ENCODE results near the gene HDAC4.

The HDAC4 gene

DNA sequence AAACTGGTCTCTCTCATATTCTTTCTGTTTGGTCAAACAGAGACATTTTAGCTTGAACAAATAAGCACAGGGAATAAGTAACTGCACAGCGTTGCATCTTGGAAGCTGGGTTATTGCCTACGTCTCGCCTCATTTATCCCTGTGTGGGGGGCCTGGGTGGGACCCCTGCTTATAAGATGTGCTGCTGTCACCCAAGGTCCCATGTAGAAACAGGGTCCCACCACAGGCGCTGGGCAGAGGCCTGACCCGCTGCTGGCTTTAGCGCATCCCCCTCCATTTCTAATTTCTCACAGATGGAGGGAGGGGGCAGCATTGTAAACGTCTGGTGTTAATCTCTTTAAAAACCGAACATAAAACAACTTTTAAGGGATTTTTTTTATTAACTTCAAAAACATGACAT is 207.8 kb downstream of the HDAC4 start:
- Histone ChIP-seq H3K9ac (ENCODE audit: low read depth, low read length) (no peak overlapping the region), H3K4me1 (ENCODE audit: insufficient read depth, low read length) (no peaks in the 10 kb centered on the region), H3K27ac (ENCODE audit: low read depth, low read length) (no peak overlapping the region), H3K27me3 (ENCODE audit: insufficient read depth, low read length) (no peaks in the 10 kb centered on the region), H3K4me3 (ENCODE audit: low read length) (no peak overlapping the region), H3K36me3 (ENCODE audit: insufficient read depth, low read length) (peaks cover 18% of the 10 kb centered on the region), H3K9me3 (ENCODE audit: insufficient read depth, low read depth, low read length) (peaks cover 8% of the 10 kb centered on the region)
- 97% methylated on average over 8 of the region's 8 CpGs for WGBS

DNA sequence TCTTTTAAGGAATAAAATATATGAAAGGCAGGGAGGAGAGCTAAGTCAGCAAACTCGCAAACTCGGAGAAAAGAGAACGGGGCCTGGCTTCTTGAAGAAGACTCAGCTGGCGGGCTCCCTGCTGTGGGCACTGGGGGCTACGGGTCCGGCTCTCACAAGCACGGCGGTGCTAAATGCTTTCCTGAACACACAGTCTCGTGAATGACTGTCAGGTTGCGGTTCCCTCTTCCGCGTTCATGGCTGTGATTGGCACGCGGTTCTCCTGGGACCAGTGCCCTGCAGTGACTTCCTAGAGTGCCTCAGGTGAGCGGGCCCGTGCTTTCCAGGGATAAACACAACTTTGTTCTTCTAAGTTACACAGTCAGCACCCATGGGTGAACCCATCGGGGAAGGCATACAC is 208.4 kb downstream of the HDAC4 start:
- Histone ChIP-seq H3K27ac (ENCODE audit: low read depth, low read length) (no peak overlapping the region), H3K27me3 (ENCODE audit: insufficient read depth, low read length) (no peaks in the 10 kb centered on the region), H3K4me1 (ENCODE audit: insufficient read depth, low read length) (no peaks in the 10 kb centered on the region), H3K4me3 (ENCODE audit: low read length) (no peak overlapping the region), H3K9ac (ENCODE audit: low read depth, low read length) (no peak overlapping the region), H3K36me3 (ENCODE audit: insufficient read depth, low read length) (peaks cover 23% of the 10 kb centered on the region), H3K9me3 (ENCODE audit: insufficient read depth, low read depth, low read length) (peaks cover 8% of the 10 kb centered on the region)
- WGBS = 88% methylated on average over 17 of the region's 17 CpGs

DNA sequence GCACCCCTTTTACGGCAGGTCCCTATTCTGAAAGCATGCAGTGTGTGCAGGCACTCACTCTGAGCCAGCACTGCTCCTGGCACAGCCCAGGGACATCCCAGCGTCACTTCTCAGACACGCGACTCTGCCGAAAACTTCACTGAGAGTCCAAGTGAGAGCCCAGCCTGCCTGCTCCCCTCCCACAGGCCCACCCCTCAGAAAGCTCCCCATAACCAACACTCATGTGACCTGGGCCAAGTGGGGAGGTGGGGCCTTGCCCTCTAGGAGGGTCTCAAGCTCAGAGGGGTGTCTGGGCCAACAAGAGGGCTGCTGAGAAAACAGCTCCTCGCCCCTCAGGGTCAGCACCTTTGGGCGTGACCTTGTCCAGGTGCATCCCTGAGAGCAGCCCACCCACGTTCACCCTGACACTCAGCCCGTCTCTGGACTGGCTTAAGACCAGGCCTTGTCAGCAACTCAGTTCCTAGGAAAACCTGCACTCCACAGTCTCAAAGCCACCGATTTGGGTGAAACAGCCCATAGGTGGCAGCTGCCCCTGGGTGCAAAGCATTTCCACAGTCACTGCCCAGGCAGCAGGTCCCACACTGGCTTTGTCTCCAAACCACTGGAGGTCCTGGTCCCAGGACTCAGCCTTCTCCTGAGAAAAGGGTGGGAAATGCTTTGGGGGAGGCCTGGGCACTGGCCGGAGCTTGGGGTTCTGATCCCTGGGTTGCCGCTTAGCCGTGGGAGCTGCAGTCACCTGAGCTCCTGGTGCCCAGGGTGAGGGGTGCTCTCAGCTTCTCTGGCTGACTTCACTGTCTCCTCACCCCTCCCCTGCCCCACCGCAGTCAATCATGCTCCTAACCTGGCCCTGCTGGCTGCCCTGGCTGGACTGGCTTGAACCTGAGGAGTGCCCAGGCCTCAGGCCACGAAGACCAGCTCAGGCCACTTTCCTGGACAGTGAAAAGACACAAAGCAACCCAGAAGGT is 209.6 kb downstream of the HDAC4 start:
- H3K27me3 ChIP-seq (ENCODE audit: insufficient read depth, low read length) = no peaks in the 10 kb centered on the region
- 94% methylated on average over 15 of the region's 15 CpGs for WGBS
- H3K36me3 ChIP-seq (ENCODE audit: insufficient read depth, low read length) = peaks cover 32% of the 10 kb centered on the region
- H3K4me3 ChIP-seq (ENCODE audit: low read length) = no peak overlapping the region
- H3K9me3 ChIP-seq (ENCODE audit: insufficient read depth, low read depth, low read length) = peaks cover 8% of the 10 kb centered on the region
- no peaks in the 10 kb centered on the region for H3K4me1 ChIP-seq (ENCODE audit: insufficient read depth, low read length)
- H3K27ac ChIP-seq (ENCODE audit: low read depth, low read length) = no peak overlapping the region
- no peak overlapping the region for H3K9ac ChIP-seq (ENCODE audit: low read depth, low read length)

DNA sequence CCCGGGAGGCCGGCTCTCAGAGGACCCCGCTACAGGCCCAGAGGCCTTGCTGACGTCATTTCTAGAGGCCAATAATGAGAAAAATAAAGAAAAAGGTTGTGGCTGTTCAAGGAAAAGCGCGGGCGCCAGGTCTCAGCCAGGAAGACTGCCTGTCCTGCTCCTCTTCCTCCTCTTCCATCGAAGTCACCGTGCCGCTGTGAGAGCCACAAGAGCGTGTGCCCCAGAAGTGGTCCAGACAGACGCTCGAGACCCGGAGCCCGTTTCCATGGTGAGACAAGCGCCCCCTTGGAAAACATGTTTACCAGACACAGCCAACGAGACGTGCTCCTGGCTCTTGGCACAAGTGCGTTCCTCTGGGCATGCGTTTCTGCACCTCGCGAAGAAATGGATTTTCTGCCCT is 210.5 kb downstream of the HDAC4 start:
- H3K4me3 ChIP-seq (ENCODE audit: low read length) = no peak overlapping the region
- no peak overlapping the region for H3K27ac ChIP-seq (ENCODE audit: low read depth, low read length)
- H3K4me1 ChIP-seq (ENCODE audit: insufficient read depth, low read length) = no peaks in the 10 kb centered on the region
- peaks cover 32% of the 10 kb centered on the region for H3K36me3 ChIP-seq (ENCODE audit: insufficient read depth, low read length)
- H3K27me3 ChIP-seq (ENCODE audit: insufficient read depth, low read length) = no peaks in the 10 kb centered on the region
- 97% methylated on average over 22 of the region's 22 CpGs for WGBS
- H3K9ac ChIP-seq (ENCODE audit: low read depth, low read length) = no peak overlapping the region
- H3K9me3 ChIP-seq (ENCODE audit: insufficient read depth, low read depth, low read length) = peaks cover 8% of the 10 kb centered on the region

DNA sequence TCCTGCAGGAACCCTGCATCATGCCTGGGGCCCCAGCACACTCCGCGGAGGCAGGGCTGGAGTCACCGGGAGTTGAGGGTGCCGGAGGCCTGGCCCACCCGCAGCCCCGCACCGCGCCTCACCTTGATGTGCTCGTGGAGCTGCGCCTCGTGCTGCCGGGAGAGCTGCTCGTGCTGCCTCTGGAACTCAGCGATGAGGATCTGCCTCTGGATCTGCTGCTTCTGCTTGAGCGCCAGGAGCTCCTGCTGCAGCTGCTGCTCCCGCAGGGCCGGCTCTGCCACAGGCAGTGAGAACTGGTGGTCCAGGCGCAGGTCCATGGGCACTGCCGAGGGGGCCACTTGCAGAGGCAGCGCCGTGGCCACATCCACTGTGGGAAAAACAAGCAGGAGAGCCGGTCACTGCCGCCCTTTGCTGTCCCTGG is 211.1 kb downstream of the HDAC4 start:
- H3K27me3 ChIP-seq (ENCODE audit: insufficient read depth, low read length) = no peaks in the 10 kb centered on the region
- no peaks in the 10 kb centered on the region for H3K4me1 ChIP-seq (ENCODE audit: insufficient read depth, low read length)
- no peak overlapping the region for H3K9ac ChIP-seq (ENCODE audit: low read depth, low read length)
- WGBS = 96% methylated on average over 23 of the region's 23 CpGs
- H3K4me3 ChIP-seq (ENCODE audit: low read length) = no peak overlapping the region
- H3K36me3 ChIP-seq (ENCODE audit: insufficient read depth, low read length) = peaks cover 32% of the 10 kb centered on the region
- H3K27ac ChIP-seq (ENCODE audit: low read depth, low read length) = no peak overlapping the region
- peaks cover 8% of the 10 kb centered on the region for H3K9me3 ChIP-seq (ENCODE audit: insufficient read depth, low read depth, low read length)

DNA sequence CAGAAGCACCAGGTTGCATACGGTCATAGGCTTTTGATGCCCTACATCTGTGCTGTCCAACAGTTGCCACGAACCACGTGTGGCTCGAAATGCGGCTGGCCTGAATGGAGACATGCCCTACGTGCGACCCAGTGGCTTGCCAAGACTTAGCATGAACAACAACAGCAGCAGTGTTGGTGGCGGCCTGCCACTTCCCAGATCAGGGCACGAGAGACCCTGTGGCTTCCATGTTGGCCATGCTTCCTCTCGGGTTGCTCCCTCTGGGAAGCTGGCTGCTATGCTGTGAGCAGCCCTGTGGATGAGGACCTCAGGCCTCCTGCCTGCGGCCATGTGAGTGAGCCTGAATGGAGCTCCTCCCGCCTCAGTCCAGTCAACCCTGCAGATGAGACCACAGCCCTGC is 212.3 kb downstream of the HDAC4 start:
- H3K4me1 ChIP-seq (ENCODE audit: insufficient read depth, low read length) = no peaks in the 10 kb centered on the region
- H3K9me3 ChIP-seq (ENCODE audit: insufficient read depth, low read depth, low read length) = peaks cover 8% of the 10 kb centered on the region
- no peak overlapping the region for H3K9ac ChIP-seq (ENCODE audit: low read depth, low read length)
- no peak overlapping the region for H3K4me3 ChIP-seq (ENCODE audit: low read length)
- H3K36me3 ChIP-seq (ENCODE audit: insufficient read depth, low read length) = peaks cover 32% of the 10 kb centered on the region
- H3K27ac ChIP-seq (ENCODE audit: low read depth, low read length) = no peak overlapping the region
- H3K27me3 ChIP-seq (ENCODE audit: insufficient read depth, low read length) = no peaks in the 10 kb centered on the region
- 97% methylated on average over 12 of the region's 12 CpGs for WGBS

DNA sequence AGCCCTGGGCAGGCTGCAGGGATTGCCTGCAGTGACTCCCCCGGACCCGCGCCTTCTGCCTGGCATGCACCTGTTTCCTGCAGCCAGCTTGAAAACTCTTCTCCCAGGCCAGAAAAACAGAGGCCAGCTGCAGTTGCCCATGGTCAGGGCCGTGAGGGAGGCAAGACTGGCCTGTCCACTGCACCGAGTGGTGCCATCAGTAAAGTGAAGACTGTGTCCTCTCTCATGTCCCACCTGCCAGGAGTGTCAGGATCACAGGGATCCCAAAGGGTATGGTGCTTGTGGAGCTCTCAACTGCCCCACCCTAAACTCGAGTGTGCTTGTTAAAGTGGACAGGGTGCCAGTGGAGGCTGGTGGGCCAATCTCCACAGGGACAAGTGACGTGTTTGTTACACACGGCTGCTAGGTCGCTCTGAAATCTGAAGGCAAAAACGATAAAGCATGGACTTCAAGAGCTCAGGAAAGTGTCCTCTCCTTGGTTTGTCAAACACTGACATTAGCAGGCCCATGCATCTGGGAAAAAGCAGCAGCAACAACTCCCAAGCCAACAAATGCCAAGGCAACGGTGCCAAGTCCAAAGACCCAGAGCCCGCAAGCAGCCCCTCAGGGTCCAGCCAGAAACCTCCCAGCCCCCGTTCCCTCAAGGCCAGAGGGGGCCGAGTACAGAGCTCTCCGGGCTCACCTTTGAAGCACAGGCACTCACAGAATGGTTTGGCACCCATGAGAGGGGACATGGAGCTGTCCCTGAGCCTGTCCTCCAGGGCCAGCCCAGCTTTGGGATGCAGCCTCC is 213.2 kb downstream of the HDAC4 start:
- no peaks in the 10 kb centered on the region for H3K27me3 ChIP-seq (ENCODE audit: insufficient read depth, low read length)
- H3K9me3 ChIP-seq (ENCODE audit: insufficient read depth, low read depth, low read length) = peaks cover 8% of the 10 kb centered on the region
- H3K4me3 ChIP-seq (ENCODE audit: low read length) = no peak overlapping the region
- peaks cover 32% of the 10 kb centered on the region for H3K36me3 ChIP-seq (ENCODE audit: insufficient read depth, low read length)
- 93% methylated on average over 15 of the region's 15 CpGs for WGBS
- no peak overlapping the region for H3K9ac ChIP-seq (ENCODE audit: low read depth, low read length)
- H3K27ac ChIP-seq (ENCODE audit: low read depth, low read length) = no peak overlapping the region
- no peaks in the 10 kb centered on the region for H3K4me1 ChIP-seq (ENCODE audit: insufficient read depth, low read length)

DNA sequence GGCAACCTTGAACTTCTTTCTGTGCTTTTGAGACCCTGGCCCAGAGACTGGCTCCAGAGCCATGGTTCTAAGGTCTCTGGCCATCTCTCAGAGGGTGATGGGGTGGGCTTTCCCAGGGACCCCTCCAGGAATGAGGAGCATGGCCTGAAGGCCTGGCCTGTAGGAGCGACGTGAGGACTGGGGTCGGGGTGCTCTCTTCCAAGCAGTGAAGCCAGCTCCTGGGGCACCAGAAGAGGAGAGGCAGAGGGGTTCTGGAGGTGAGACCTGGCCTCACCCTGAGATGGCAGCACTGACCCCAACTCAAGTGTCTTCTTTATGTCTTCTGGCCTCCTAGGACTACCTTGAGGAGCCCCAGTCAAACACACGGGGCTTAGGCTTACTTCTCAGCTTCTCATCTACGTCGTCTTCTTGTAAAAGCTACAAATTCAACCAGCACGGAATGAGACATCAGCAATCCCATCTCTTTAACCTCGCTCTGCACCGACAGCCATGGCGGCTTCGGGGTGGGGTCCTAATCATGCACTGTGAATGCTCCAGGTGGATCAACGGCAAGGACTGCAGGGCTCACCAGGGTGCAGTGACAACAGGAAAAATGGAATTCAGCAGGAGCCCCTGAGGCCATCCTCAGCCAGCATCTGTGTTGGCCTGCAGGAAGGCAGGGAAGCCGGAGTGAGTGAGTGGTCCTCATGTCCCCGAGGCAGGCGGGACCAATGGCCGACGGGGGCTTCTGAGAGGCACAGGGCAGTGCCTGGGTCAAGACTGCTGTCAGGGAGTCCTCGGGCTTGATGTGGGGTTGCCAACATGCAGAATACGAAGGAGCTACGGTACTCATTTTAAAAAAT is 214.1 kb downstream of the HDAC4 start:
- Histone ChIP-seq H3K27me3 (ENCODE audit: insufficient read depth, low read length) (no peaks in the 10 kb centered on the region), H3K9me3 (ENCODE audit: insufficient read depth, low read depth, low read length) (peaks cover 8% of the 10 kb centered on the region), H3K4me1 (ENCODE audit: insufficient read depth, low read length) (peaks cover 3% of the 10 kb centered on the region; the same call in 1 of the 2 replicates), H3K27ac (ENCODE audit: low read depth, low read length) (no peak overlapping the region), H3K9ac (ENCODE audit: low read depth, low read length) (no peak overlapping the region), H3K4me3 (ENCODE audit: low read length) (no peak overlapping the region), H3K36me3 (ENCODE audit: insufficient read depth, low read length) (peaks cover 32% of the 10 kb centered on the region)
- WGBS = 97% methylated on average over 20 of the region's 20 CpGs

DNA sequence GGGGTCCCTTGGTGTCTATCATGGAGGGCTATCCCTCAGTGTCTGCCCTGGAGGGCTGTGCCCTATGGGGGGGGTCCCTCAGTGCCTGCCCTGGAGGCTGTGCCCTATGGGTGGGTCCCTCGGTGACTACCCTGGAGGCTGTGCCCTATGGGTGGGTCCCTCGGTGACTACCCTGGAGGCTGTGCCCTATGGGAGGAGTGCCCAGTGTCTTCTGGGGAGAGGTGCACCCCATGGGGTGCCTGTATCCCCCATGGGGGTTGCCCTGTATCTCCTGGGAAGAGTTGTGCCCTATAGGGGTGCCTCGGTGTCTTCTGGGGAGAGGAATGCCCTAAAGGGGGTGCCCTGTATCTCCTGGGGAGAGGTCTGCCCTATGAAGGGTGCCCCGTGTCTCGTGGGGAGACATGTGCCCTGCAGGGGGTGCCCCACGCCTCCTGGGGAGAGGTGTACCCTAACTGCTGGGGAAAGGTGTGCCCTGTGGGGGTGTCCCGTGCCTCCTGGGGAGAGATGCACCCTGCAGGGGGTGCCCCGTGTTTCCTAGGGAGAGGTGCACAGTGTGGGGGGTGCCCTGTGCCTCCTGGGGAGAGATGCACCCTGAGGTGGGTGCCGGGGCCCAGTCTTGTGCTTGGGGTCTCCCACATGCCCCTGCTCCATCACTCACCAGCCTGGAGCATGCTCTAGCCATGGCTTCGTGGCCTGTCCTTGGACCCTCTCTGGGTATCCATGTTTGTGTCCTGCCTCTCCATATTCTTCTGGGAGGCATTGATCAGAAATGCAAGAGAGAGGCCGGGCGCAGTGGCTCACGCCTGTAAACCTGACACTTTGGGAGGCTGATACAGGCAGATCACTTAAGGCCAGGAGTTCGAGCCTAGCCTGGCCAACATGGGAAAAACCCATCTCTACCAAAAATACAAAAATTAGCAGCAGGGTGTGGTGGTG is 215.6 kb downstream of the HDAC4 start:
- H3K27ac ChIP-seq (ENCODE audit: low read depth, low read length) = no peak overlapping the region
- peaks cover 32% of the 10 kb centered on the region for H3K36me3 ChIP-seq (ENCODE audit: insufficient read depth, low read length)
- no peak overlapping the region for H3K4me3 ChIP-seq (ENCODE audit: low read length)
- H3K9ac ChIP-seq (ENCODE audit: low read depth, low read length) = no peak overlapping the region
- WGBS = 92% methylated on average over 14 of the region's 14 CpGs
- H3K4me1 ChIP-seq (ENCODE audit: insufficient read depth, low read length) = peaks cover 3% of the 10 kb centered on the region; the same call in 1 of the 2 replicates
- no peaks in the 10 kb centered on the region for H3K27me3 ChIP-seq (ENCODE audit: insufficient read depth, low read length)
- H3K9me3 ChIP-seq (ENCODE audit: insufficient read depth, low read depth, low read length) = peaks cover 8% of the 10 kb centered on the region

DNA sequence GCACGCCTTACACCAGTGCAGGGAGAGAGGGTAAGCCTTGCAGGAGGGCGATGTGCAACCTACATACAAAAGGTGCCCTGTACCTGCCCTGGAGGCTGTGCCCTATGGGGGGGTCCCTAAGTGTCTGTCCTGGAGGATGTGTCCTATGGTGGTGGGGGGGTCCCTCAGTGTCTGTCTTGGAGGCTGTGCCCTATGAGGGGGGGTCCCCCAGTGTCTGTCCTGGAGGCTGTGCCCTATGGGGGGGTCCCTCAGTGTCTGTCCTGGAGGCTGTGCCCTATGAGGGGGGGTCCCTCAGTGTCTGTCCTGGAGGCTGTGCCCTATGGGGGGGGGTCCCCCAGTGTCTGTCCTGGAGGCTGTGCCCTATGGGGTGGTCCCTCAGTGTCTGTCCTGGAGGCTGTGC is 216.6 kb downstream of the HDAC4 start:
- peaks cover 3% of the 10 kb centered on the region; the same call in 1 of the 2 replicates for H3K4me1 ChIP-seq (ENCODE audit: insufficient read depth, low read length)
- H3K9ac ChIP-seq (ENCODE audit: low read depth, low read length) = no peak overlapping the region
- H3K36me3 ChIP-seq (ENCODE audit: insufficient read depth, low read length) = peaks cover 26% of the 10 kb centered on the region
- no peaks in the 10 kb centered on the region for H3K27me3 ChIP-seq (ENCODE audit: insufficient read depth, low read length)
- H3K9me3 ChIP-seq (ENCODE audit: insufficient read depth, low read depth, low read length) = peaks cover 5% of the 10 kb centered on the region
- no peak overlapping the region for H3K4me3 ChIP-seq (ENCODE audit: low read length)
- WGBS = 97% methylated on average over 2 of the region's 2 CpGs
- H3K27ac ChIP-seq (ENCODE audit: low read depth, low read length) = no peak overlapping the region
